ENCODE data around the gene GNA12. TPM values are rescaled to one million over a fixed set of nuclear protein-coding genes. Genes with fewer than 3 reads are reported as not detected.
"Not testable (repeated sequence)": the region's sequence is repeated elsewhere in the genome, so short reads cannot be mapped to it uniquely, and the experiment has no call there.

The GNA12 gene
- total RNA-seq, 4 donors from 2014 or later, result 26.3 to 54.8 (median 36.9) TPM

DNA sequence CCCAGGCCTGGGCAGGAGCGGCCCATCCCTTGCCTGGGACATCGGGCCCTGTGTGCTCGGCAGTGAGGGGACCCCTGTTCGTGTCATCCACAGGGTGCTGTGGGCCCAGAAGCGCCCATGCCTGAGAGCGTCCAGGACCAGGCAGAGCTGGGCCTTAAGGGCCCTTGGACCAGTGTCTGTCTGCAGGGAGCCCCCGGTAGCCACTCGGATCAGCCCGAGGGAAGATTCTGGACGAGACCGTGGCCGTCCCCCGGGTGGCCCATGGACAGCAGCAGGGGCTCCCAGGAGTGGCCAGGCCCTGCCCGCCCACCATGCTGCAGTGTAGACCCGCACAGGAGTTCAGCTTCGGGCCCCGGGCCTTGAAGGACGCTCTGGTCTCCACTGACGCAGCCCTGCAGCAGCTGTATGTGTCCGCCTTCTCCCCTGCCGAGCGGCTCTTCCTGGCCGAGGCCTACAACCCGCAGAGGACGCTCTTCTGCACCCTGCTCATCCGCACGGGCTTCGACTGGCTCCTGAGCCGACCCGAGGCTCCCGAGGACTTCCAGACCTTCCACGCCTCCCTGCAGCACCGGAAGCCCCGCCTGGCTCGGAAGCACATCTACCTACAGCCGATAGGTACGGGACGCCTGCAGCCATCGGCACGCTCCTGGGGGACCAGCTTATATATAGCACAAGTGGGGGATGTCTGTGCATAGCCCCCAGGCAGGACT is 143.8 kb downstream of the GNA12 start:
- DNase-seq (ENCODE audit: low spot score) (no peak), ATAC-seq (ENCODE audit: low FRiP score) (no peak)
- TF ChIP-seq, protein P1, sequence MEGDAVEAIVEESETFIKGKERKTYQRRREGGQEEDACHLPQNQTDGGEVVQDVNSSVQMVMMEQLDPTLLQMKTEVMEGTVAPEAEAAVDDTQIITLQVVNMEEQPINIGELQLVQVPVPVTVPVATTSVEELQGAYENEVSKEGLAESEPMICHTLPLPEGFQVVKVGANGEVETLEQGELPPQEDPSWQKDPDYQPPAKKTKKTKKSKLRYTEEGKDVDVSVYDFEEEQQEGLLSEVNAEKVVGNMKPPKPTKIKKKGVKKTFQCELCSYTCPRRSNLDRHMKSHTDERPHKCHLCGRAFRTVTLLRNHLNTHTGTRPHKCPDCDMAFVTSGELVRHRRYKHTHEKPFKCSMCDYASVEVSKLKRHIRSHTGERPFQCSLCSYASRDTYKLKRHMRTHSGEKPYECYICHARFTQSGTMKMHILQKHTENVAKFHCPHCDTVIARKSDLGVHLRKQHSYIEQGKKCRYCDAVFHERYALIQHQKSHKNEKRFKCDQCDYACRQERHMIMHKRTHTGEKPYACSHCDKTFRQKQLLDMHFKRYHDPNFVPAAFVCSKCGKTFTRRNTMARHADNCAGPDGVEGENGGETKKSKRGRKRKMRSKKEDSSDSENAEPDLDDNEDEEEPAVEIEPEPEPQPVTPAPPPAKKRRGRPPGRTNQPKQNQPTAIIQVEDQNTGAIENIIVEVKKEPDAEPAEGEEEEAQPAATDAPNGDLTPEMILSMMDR (IDR thresholded peaks at IDR 0.05), result no peak

DNA sequence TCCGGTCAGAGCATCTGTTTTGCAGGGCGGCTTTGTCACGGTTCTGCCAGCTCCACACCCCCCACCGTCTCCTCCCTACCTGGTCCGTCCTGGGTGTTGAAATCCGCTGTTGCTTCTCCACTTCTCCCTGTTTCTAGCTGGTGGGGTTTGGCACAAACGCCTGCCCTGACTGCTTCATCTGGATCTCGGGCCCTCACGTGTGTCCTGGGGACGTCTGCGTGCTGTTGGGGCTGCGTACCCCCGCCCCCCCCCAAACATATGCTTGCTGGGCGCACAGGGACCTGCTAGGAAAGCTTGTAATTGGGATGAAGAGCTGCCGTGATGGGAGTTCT is 144.9 kb downstream of the GNA12 start:
- no peak for DNase-seq (ENCODE audit: low spot score)
- ATAC-seq (ENCODE audit: low FRiP score), result no peak
- TF ChIP-seq, protein P1 (IDR thresholded peaks at IDR 0.05), result no peak

DNA sequence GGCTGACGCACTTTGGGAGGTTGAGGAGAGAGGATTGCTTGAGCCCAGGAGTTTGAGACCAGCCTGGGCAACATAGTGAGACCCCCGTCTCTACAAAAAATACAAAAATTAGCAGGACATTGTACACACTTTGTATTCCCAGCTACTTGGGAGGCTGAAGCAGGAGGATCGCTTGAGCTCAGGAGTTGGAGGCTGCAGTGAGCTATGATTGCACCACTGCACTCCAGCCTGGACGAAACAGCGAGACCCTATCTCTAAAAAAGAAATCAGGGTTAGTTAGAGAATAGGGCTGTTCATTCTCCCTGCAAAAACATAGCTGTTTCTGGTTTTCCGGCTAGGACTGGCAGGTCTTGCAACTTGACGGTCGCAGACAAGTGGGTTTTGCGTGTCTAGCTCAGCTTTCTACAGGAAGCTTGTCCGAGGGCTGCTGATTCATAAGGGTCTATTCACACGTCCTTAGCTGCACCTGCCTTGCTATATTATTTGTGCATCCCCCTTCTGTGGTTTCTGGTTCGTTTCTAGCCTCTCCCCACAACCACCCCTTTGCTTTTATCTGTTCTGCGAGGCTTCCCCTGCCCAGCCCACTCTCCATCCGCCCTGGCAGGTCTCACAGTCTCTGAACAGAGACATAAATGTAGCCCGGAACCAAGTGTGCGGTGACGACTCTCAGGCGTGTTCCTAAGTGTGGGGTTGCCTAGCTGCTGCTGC is 145.4 kb downstream of the GNA12 start:
- ATAC-seq (ENCODE audit: low FRiP score) (no peak), DNase-seq (ENCODE audit: low spot score) (no peak)
- TF ChIP-seq, protein P1 (IDR thresholded peaks at IDR 0.05), result no peak

DNA sequence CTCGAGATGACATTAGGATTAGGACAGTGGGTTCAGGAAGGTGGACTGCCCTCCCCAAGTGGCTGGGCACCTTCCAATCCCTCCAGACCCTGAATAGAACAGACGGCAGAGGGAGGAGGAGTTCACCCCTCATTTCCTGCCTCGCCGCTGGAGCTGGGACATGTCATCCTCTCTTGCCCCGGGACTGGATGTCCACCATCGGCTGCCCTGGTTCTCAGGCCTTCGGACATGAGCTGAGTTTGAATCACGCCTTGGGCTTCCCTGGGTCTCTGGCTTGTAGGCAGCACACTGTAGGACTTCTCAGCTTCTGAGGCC is 150.0 kb downstream of the GNA12 start:
- DNase-seq (ENCODE audit: low spot score); ATAC-seq (ENCODE audit: low FRiP score): not testable (repeated sequence)

DNA sequence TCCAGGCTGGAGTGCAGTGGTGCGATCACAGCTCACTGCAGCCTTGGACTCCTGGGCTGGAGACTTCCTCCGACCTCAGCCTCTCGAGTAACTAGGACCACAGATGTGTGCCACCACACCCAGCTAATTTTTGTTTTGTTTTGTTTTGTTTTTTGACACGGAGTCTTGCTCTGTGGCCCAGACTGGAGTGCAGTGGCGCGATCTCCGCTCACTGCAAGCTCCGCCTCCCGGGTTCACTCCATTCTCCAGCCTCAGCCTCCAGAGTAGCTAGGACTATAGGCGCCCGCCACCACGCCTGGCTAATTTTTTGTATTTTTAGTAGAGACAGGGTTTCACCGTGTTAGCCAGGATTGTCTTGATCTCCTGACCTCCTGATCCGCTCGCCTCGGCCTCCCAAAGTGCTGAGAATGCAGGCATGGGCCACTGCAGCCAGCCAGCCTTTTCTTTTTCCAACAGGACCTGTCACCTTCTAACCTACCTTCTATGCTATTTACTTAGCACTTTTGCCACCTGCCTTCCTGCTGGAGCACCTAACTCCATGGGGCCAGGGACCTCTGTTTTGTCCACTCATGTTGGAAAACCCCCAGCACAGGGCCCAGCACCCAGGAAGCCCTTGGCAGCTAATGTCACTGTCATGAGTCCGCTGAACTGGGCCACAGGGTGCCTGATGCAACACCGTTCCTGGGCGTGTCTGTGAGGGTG is 150.5 kb downstream of the GNA12 start:
- not testable (repeated sequence) for ATAC-seq (ENCODE audit: low FRiP score); DNase-seq (ENCODE audit: low spot score)

DNA sequence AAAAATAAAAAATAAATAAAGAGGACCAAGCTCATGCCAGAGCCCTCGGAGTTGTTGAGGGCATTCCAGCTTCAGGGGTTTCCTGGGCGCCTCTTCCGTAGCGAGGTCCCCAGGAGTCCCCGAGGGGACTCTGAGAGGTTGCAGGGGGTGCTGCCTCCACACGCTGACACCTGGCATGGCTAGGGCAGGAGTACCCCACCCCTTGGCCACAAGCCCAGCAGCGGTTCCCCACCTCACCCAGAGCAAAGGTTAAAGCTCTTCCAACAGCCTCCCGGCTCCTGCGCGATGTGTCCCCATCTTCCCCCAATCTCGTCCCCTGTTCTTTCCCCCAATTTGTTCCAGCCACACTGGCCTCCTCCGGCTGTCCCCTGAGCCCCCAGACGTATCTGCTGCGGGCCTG is 151.6 kb downstream of the GNA12 start:
- ATAC-seq (ENCODE audit: low FRiP score), result no peak
- TF ChIP-seq, protein P1 (IDR thresholded peaks at IDR 0.05), result no peak
- no peak for DNase-seq (ENCODE audit: low spot score)

DNA sequence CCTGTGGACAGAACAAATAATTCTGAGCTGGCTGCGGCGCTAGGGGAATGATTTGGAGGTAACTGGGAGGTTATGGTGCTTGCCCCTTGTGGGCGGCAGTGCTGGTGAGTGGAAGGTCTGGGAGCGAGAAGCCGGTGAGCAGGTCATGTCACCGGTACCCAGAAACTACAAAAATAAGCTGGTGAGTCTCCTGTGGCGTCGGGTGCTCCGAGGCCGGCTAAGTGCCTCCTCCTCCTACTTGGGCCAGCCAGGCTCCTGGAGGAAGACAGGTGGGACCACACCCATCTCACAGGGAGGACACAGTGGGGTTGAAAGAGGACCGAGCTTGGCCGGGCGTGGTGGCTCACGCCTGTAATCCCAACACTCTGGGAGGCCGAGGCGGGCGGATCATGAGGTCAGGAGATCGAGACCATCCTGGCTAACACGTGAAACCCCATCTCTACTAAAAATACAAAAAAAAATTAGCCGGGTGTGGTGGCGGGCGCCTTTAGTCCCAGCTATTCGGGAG is 152.1 kb downstream of the GNA12 start:
- DNase-seq (ENCODE audit: low spot score); ATAC-seq (ENCODE audit: low FRiP score): not testable (repeated sequence)

DNA sequence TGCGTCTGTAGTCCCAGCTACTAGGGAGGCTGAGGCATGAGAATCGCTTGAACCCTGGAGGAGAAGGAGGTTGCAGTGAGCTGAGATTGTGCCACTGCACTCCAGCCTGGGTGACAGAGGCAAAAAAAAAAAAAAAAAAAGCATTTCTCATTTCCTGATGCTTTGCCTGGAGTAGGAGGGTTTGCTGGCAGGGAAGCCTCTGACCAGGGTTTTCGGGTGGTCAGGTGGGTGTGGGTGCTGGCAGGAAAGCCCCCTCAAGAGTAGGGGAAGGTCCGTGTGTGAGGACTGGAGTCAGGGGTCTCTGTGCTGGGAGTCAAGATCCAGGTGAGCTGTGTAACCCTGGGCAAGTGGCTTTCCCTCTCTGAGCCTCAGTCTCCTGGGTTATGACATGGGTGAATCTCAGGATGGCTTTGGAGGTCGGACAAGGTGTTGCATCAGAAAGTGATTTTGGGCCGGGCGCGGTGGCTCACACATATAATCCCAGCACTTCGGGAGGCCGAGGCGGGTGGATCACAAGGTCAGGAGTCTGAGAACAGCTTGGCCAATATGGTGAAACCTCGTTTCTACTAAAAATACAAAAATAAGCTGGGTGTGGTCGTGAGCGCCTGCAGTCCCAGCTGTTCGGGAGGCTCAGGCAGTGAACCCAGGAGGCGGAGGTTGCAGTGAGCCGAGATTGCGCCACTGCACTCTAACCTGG is 152.9 kb downstream of the GNA12 start:
- DNase-seq (ENCODE audit: low spot score) (no peak), ATAC-seq (ENCODE audit: low FRiP score) (no peak)
- TF ChIP-seq, protein P1 (IDR thresholded peaks at IDR 0.05), result no peak
